Trophoblast cell (in vitro differentiated cells and primary cell): ENCODE measurements around the gene CCDC12.
A peak's percentile ranks its signal among the peaks of the same experiment; 100 is the strongest.

ENCODE experiments used
- DNase-seq, 2 donors: peaks; one replicate each; pipeline ENCODE4 v3.0.0-alpha.2; 2016
- H2AFZ ChIP-seq: 2 replicates; pipeline ENCODE4 v1.6.1; 2013; ENCODE audit warnings: low read length, moderate library complexity, mild to moderate bottlenecking; ENCODE audit not compliant: insufficient read depth, poor library complexity
- H2AK5ac ChIP-seq: 2 replicates; pipeline ENCODE4 v1.6.1; 2013; ENCODE audit warnings: mild to moderate bottlenecking, low read length
- H2BK120ac ChIP-seq: 2 replicates; pipeline ENCODE4 v1.6.1; 2013; ENCODE audit warnings: low read length, mild to moderate bottlenecking, moderate library complexity; ENCODE audit not compliant: insufficient read depth, poor library complexity
- H2BK12ac ChIP-seq: 2 replicates; pipeline ENCODE4 v1.6.1; 2013; ENCODE audit warnings: mild to moderate bottlenecking, low read length, moderate library complexity
- H2BK5ac ChIP-seq: 2 replicates; pipeline ENCODE4 v1.6.1; 2013; ENCODE audit warnings: low read length, low read depth, moderate library complexity, mild to moderate bottlenecking; ENCODE audit not compliant: poor library complexity
- H3K14ac ChIP-seq: 2 replicates; pipeline ENCODE4 v1.6.1; 2013; ENCODE audit warnings: mild to moderate bottlenecking, low read length
- H3K18ac ChIP-seq: 2 replicates; pipeline ENCODE4 v1.6.1; 2013; ENCODE audit warnings: mild to moderate bottlenecking, low read length
- H3K23ac ChIP-seq: 2 replicates; pipeline ENCODE4 v1.6.1; 2013; ENCODE audit warnings: low read length
- H3K27ac ChIP-seq: 2 replicates; pipeline ENCODE4 v1.5.1; 2013; ENCODE audit warnings: low read depth, mild to moderate bottlenecking, inconsistent platforms, low read length, moderate library complexity
- H3K27me3 ChIP-seq: 2 replicates; pipeline ENCODE4 v1.6.1; 2013; ENCODE audit warnings: inconsistent platforms, mild to moderate bottlenecking, low read length, moderate library complexity; ENCODE audit not compliant: insufficient read depth
- H3K36me3 ChIP-seq, 2 experiments: 1 replicate in 1 of 2; 2 replicates in 1 of 2; pipeline ENCODE4 v1.6.1; 2013; ENCODE audit warnings: low read length in 2 of 2, mild to moderate bottlenecking in 2 of 2, moderate library complexity in 1 of 2; ENCODE audit not compliant: insufficient read depth in 2 of 2, control insufficient read depth in 1 of 2
- H3K4ac ChIP-seq: 2 replicates; pipeline ENCODE4 v1.6.1; 2013; ENCODE audit warnings: low read depth, mild to moderate bottlenecking, low read length, moderate library complexity
- H3K4me1 ChIP-seq, 2 experiments: 1 replicate in 1 of 2; 2 replicates in 1 of 2; pipeline ENCODE4 v1.6.1; 2013; ENCODE audit warnings: low read length in 2 of 2, mild to moderate bottlenecking in 2 of 2, moderate library complexity in 1 of 2; ENCODE audit not compliant: insufficient read depth in 2 of 2, control insufficient read depth in 1 of 2
- H3K4me2 ChIP-seq: 2 replicates; pipeline ENCODE4 v1.6.1; 2013; ENCODE audit warnings: inconsistent platforms, mild to moderate bottlenecking, low read length, moderate library complexity
- H3K4me3 ChIP-seq: 2 replicates; pipeline ENCODE4 v1.5.1; 2013; ENCODE audit warnings: mild to moderate bottlenecking, low read depth, low read length, inconsistent platforms
- H3K79me1 ChIP-seq: one replicate; pipeline ENCODE4 v1.6.1; 2013; ENCODE audit warnings: low read length
- H3K79me2 ChIP-seq: 2 replicates; pipeline ENCODE4 v1.6.1; 2013; ENCODE audit warnings: low read length, mild to moderate bottlenecking; ENCODE audit not compliant: control insufficient read depth, insufficient read depth, poor library complexity
- H3K9ac ChIP-seq: 2 replicates; pipeline ENCODE4 v1.6.1; 2013; ENCODE audit warnings: mild to moderate bottlenecking, low read length
- H3K9me3 ChIP-seq: 2 replicates; pipeline ENCODE4 v1.6.1; 2013; ENCODE audit warnings: low read depth, mild to moderate bottlenecking, control low read depth, inconsistent platforms, low read length; ENCODE audit not compliant: insufficient read depth
- H4K12ac ChIP-seq: 2 replicates; pipeline ENCODE4 v1.6.1; 2013; ENCODE audit warnings: low read depth, mild to moderate bottlenecking, low read length, moderate library complexity
- H4K8ac ChIP-seq: 2 replicates; pipeline ENCODE4 v1.6.1; 2013; ENCODE audit warnings: low read depth, mild to moderate bottlenecking, low read length, moderate library complexity
- H4K91ac ChIP-seq: one replicate; pipeline ENCODE4 v1.6.1; 2013; ENCODE audit warnings: low read depth, mild to moderate bottlenecking, low read length, moderate library complexity
- WGBS: extraction: QIAGEN DNeasy Blood & Tissue Kit; methylation state at CpG from one replicate; pipeline ENCODE4 v1.1.7; 2013; ENCODE audit warnings: missing lambda C conversion rate; ENCODE audit not compliant: insufficient read length, insufficient coverage; ENCODE audit errors: extremely low coverage; 5-methylcytosine and 5-hydroxymethylcytosine counted together

CCDC12 gene

GRCh38 chr3:47009225-47010110 lies 32.9 kb upstream of the CCDC12 start:
- peak overlapping the region; percentile 12 for H2BK120ac ChIP-seq
- peak overlapping the region; percentile 67 for H3K9ac ChIP-seq
- peak overlapping the region; percentile 14 for H2AFZ ChIP-seq
- peaks cover 5 to 10% of the 10 kb centered on the region in 2 experiments for H3K4me1 ChIP-seq
- peak overlapping the region; percentile 8 for H2AK5ac ChIP-seq
- no peak overlapping the region for H2BK12ac ChIP-seq
- peak overlapping the region; percentile 63 for H3K14ac ChIP-seq
- peak overlapping the region; percentile 50 for H3K18ac ChIP-seq
- peak overlapping the region; percentile 75 for H4K8ac ChIP-seq
- H3K79me1 ChIP-seq, result peaks cover 6% of the 10 kb centered on the region
- peak overlapping the region; percentile 66 for H3K4me3 ChIP-seq
- H3K79me2 ChIP-seq, result peaks cover 3% of the 10 kb centered on the region
- no peaks in the 10 kb centered on the region for H3K27me3 ChIP-seq
- H3K36me3 ChIP-seq, result peaks cover 44 to 49% of the 10 kb centered on the region in 2 experiments
- H3K4ac ChIP-seq, result peak overlapping the region; percentile 22
- peak overlapping the region; percentile 28 for H2BK5ac ChIP-seq
- no peak overlapping the region for H3K23ac ChIP-seq
- peak overlapping the region; percentile 52 for H4K91ac ChIP-seq
- H4K12ac ChIP-seq, result peak overlapping the region; percentile 51
- peak overlapping the region; percentile 62 for H3K4me2 ChIP-seq
- H3K27ac ChIP-seq, result peak overlapping the region; percentile 73
- WGBS, result no CpG with 5 or more reads among the region's 85 CpGs
- DNase-seq, result peak; percentile 84 to 85
- peaks cover 5% of the 10 kb centered on the region for H3K9me3 ChIP-seq

- no peak overlapping the region for H3K4ac ChIP-seq
- peaks cover 5% of the 10 kb centered on the region for H3K9me3 ChIP-seq
- no peak overlapping the region for H3K9ac ChIP-seq
- H3K4me1 ChIP-seq, result peaks cover 5 to 10% of the 10 kb centered on the region in 2 experiments
- H3K14ac ChIP-seq, result no peak overlapping the region
- H3K4me2 ChIP-seq, result peak overlapping the region; percentile 42
- no peak for DNase-seq
- H3K36me3 ChIP-seq, result peaks cover 48 to 52% of the 10 kb centered on the region in 2 experiments
- H2BK120ac ChIP-seq, result no peak overlapping the region
- no CpG with 5 or more reads among the region's 23 CpGs for WGBS
- no peak overlapping the region for H2AK5ac ChIP-seq
- H2AFZ ChIP-seq, result no peak overlapping the region
- no peak overlapping the region for H3K27ac ChIP-seq
- no peak overlapping the region for H4K12ac ChIP-seq
- peaks cover 3% of the 10 kb centered on the region for H3K79me2 ChIP-seq
- no peak overlapping the region for H2BK5ac ChIP-seq
- peak overlapping the region; percentile 26 for H3K4me3 ChIP-seq
- no peak overlapping the region for H3K18ac ChIP-seq
- no peak overlapping the region for H2BK12ac ChIP-seq
- H3K79me1 ChIP-seq, result peaks cover 6% of the 10 kb centered on the region
- H3K27me3 ChIP-seq, result no peaks in the 10 kb centered on the region
- H4K8ac ChIP-seq, result peak overlapping the region; percentile 52
- no peak overlapping the region for H3K23ac ChIP-seq
- no peak overlapping the region for H4K91ac ChIP-seq
These were observed 32.3 kb upstream of the CCDC12 start for GRCh38 chr3:47008851-47009224.

GRCh38 chr3:47008234-47008796 lies 31.8 kb upstream of the CCDC12 start:
- DNase-seq, result no peak
- no peak overlapping the region for H3K14ac ChIP-seq
- peaks cover 51 to 52% of the 10 kb centered on the region in 2 experiments for H3K36me3 ChIP-seq
- H3K4me2 ChIP-seq, result no peak overlapping the region
- no peak overlapping the region for H2BK5ac ChIP-seq
- H3K9ac ChIP-seq, result no peak overlapping the region
- H2AFZ ChIP-seq, result no peak overlapping the region
- H2AK5ac ChIP-seq, result no peak overlapping the region
- no peak overlapping the region for H4K91ac ChIP-seq
- H2BK120ac ChIP-seq, result no peak overlapping the region
- peaks cover 5% of the 10 kb centered on the region for H3K9me3 ChIP-seq
- no peak overlapping the region for H3K23ac ChIP-seq
- H2BK12ac ChIP-seq, result no peak overlapping the region
- H4K12ac ChIP-seq, result no peak overlapping the region
- no peaks in the 10 kb centered on the region for H3K27me3 ChIP-seq
- peaks cover 5 to 10% of the 10 kb centered on the region in 2 experiments for H3K4me1 ChIP-seq
- no peak overlapping the region for H3K27ac ChIP-seq
- no CpG with 5 or more reads among the region's 13 CpGs for WGBS
- H3K18ac ChIP-seq, result no peak overlapping the region
- H3K79me2 ChIP-seq, result peaks cover 3% of the 10 kb centered on the region
- H3K79me1 ChIP-seq, result peaks cover 6% of the 10 kb centered on the region
- H3K4ac ChIP-seq, result no peak overlapping the region
- H3K4me3 ChIP-seq, result no peak overlapping the region
- no peak overlapping the region for H4K8ac ChIP-seq

GRCh38 chr3:47007482-47008233 lies 31.1 kb upstream of the CCDC12 start:
- no peak overlapping the region for H3K18ac ChIP-seq
- H4K8ac ChIP-seq, result no peak overlapping the region
- peaks cover 3% of the 10 kb centered on the region for H3K79me2 ChIP-seq
- H3K27ac ChIP-seq, result no peak overlapping the region
- peaks cover 58% of the 10 kb centered on the region in 2 experiments for H3K36me3 ChIP-seq
- no peak overlapping the region for H4K91ac ChIP-seq
- no peak overlapping the region for H3K14ac ChIP-seq
- no peak for DNase-seq
- H3K9me3 ChIP-seq, result peaks cover 5% of the 10 kb centered on the region
- H2BK5ac ChIP-seq, result no peak overlapping the region
- peaks cover 6% of the 10 kb centered on the region for H3K79me1 ChIP-seq
- no peak overlapping the region for H2AK5ac ChIP-seq
- H2AFZ ChIP-seq, result no peak overlapping the region
- H4K12ac ChIP-seq, result no peak overlapping the region
- H3K27me3 ChIP-seq, result no peaks in the 10 kb centered on the region
- no peak overlapping the region for H3K4ac ChIP-seq
- H2BK12ac ChIP-seq, result no peak overlapping the region
- H3K4me2 ChIP-seq, result no peak overlapping the region
- no peak overlapping the region for H3K9ac ChIP-seq
- no peak overlapping the region for H3K23ac ChIP-seq
- no CpG with 5 or more reads among the region's 16 CpGs for WGBS
- no peak overlapping the region for H3K4me3 ChIP-seq
- H3K4me1 ChIP-seq, result peaks cover 5 to 10% of the 10 kb centered on the region in 2 experiments
- H2BK120ac ChIP-seq, result no peak overlapping the region
